Measurements from ENCODE around the gene CCDC88C.
"Not testable (repeated sequence)": the region's sequence is repeated elsewhere in the genome, so short reads cannot be mapped to it uniquely, and the experiment has no call there.

Gene CCDC88C

GRCh38 chr14:91453744-91454143 lies 36.1 kb upstream of the CCDC88C start:
- Histone ChIP-seq H3K4me2 (ENCODE audit: low read length) (no peak overlapping the region), H4K20me1 (ENCODE audit: insufficient read depth, low read length) (no peaks in the 10 kb centered on the region), H3K36me3 (replicated peaks; ENCODE audit: low read depth, low read length) (peaks cover 46% of the 10 kb centered on the region), H3K27ac (ENCODE audit: low read length) (no peak overlapping the region), H3K27me3 (ENCODE audit: low read depth, low read length) (no peaks in the 10 kb centered on the region), H2AFZ (ENCODE audit: low read depth, low read length) (no peak overlapping the region), H3K4me3 (ENCODE audit: low read length) (no peak overlapping the region), H3K4me1 (ENCODE audit: low read length) (no peaks in the 10 kb centered on the region), H3K79me2 (ENCODE audit: low read length) (0 out of 2 replicates have a peak, but pooled peaks cover 4% of the 10 kb centered on the region), H3K9ac (ENCODE audit: low read length) (no peak overlapping the region), H3K9me3 (ENCODE audit: insufficient read depth, low read length) (no peaks in the 10 kb centered on the region)
- no peak for TF ChIP-seq EZH2phosphoT487 (IDR thresholded peaks at IDR 0.05; ENCODE audit: low read depth)
- no peak for TF ChIP-seq CTCF (IDR thresholded peaks at IDR 0.05; ENCODE audit: low read depth, low read length)

- H3K4me1 ChIP-seq (ENCODE audit: low read length): peaks cover 36% of the 10 kb centered on the region
- H2AFZ ChIP-seq (ENCODE audit: low read depth, low read length): no peak overlapping the region
- H3K79me2 ChIP-seq (ENCODE audit: low read length): no peaks in the 10 kb centered on the region
- H3K9ac ChIP-seq (ENCODE audit: low read length): peak overlapping the region; percentile 31; the same call in 1 of the 2 replicates
- H3K27ac ChIP-seq (ENCODE audit: low read length): peak overlapping the region; percentile 76
- H4K20me1 ChIP-seq (ENCODE audit: insufficient read depth, low read length): no peaks in the 10 kb centered on the region
- peak overlapping the region; percentile 60 for H3K4me3 ChIP-seq (ENCODE audit: low read length)
- H3K36me3 ChIP-seq (replicated peaks; ENCODE audit: low read depth, low read length): no peaks in the 10 kb centered on the region
- TF ChIP-seq CTCF (IDR thresholded peaks at IDR 0.05; ENCODE audit: low read depth, low read length): no peak
- TF ChIP-seq EZH2phosphoT487 (IDR thresholded peaks at IDR 0.05; ENCODE audit: low read depth): no peak
- no peaks in the 10 kb centered on the region for H3K27me3 ChIP-seq (ENCODE audit: low read depth, low read length)
- peak overlapping the region; percentile 82 for H3K4me2 ChIP-seq (ENCODE audit: low read length)
- H3K9me3 ChIP-seq (ENCODE audit: insufficient read depth, low read length): no peaks in the 10 kb centered on the region
These were observed 26.9 kb upstream of the CCDC88C start for GRCh38 chr14:91444335-91445020.

- H3K27me3 ChIP-seq (ENCODE audit: low read depth, low read length): no peaks in the 10 kb centered on the region
- H3K4me2 ChIP-seq (ENCODE audit: low read length): no peak overlapping the region
- peaks cover 14% of the 10 kb centered on the region for H3K4me1 ChIP-seq (ENCODE audit: low read length)
- no peaks in the 10 kb centered on the region for H3K79me2 ChIP-seq (ENCODE audit: low read length)
- no peaks in the 10 kb centered on the region for H3K36me3 ChIP-seq (replicated peaks; ENCODE audit: low read depth, low read length)
- no peak overlapping the region for H3K4me3 ChIP-seq (ENCODE audit: low read length)
- no peaks in the 10 kb centered on the region for H4K20me1 ChIP-seq (ENCODE audit: insufficient read depth, low read length)
- no peak overlapping the region for H3K9ac ChIP-seq (ENCODE audit: low read length)
- TF ChIP-seq CTCF (IDR thresholded peaks at IDR 0.05; ENCODE audit: low read depth, low read length) (no peak), EZH2phosphoT487 (IDR thresholded peaks at IDR 0.05; ENCODE audit: low read depth) (no peak)
- peaks cover 6% of the 10 kb centered on the region; the same call in 1 of the 2 replicates for H3K9me3 ChIP-seq (ENCODE audit: insufficient read depth, low read length)
- no peak overlapping the region for H3K27ac ChIP-seq (ENCODE audit: low read length)
- no peak overlapping the region for H2AFZ ChIP-seq (ENCODE audit: low read depth, low read length)
These were observed 21.7 kb upstream of the CCDC88C start for GRCh38 chr14:91439345-91439744.

GRCh38 chr14:91438845-91439244 lies 21.2 kb upstream of the CCDC88C start:
- Histone ChIP-seq H3K4me2 (ENCODE audit: low read length) (no peak overlapping the region), H3K9ac (ENCODE audit: low read length) (no peak overlapping the region)

GRCh38 chr14:91436266-91436665 lies 18.6 kb upstream of the CCDC88C start:
- H3K36me3 ChIP-seq (replicated peaks; ENCODE audit: low read depth, low read length); H3K4me1 ChIP-seq (ENCODE audit: low read length); H3K4me2 ChIP-seq (ENCODE audit: low read length); H3K79me2 ChIP-seq (ENCODE audit: low read length); H4K20me1 ChIP-seq (ENCODE audit: insufficient read depth, low read length); H2AFZ ChIP-seq (ENCODE audit: low read depth, low read length); H3K9me3 ChIP-seq (ENCODE audit: insufficient read depth, low read length); H3K4me3 ChIP-seq (ENCODE audit: low read length); H3K27ac ChIP-seq (ENCODE audit: low read length); H3K27me3 ChIP-seq (ENCODE audit: low read depth, low read length); H3K9ac ChIP-seq (ENCODE audit: low read length): not testable (repeated sequence)

More at GRCh38 chr14:91438845-91439244, 21.2 kb upstream of the CCDC88C start:
- Histone ChIP-seq H3K79me2 (ENCODE audit: low read length) (no peaks in the 10 kb centered on the region), H4K20me1 (ENCODE audit: insufficient read depth, low read length) (no peaks in the 10 kb centered on the region), H3K9me3 (ENCODE audit: insufficient read depth, low read length) (peaks cover 6% of the 10 kb centered on the region; the same call in 1 of the 2 replicates), H2AFZ (ENCODE audit: low read depth, low read length) (no peak overlapping the region), H3K27ac (ENCODE audit: low read length) (no peak overlapping the region), H3K27me3 (ENCODE audit: low read depth, low read length) (no peaks in the 10 kb centered on the region), H3K4me3 (ENCODE audit: low read length) (no peak overlapping the region), H3K36me3 (replicated peaks; ENCODE audit: low read depth, low read length) (no peaks in the 10 kb centered on the region), H3K4me1 (ENCODE audit: low read length) (peaks cover 9% of the 10 kb centered on the region)
- TF ChIP-seq CTCF (IDR thresholded peaks at IDR 0.05; ENCODE audit: low read depth, low read length) (no peak), EZH2phosphoT487 (IDR thresholded peaks at IDR 0.05; ENCODE audit: low read depth) (no peak)

Measured in OCI-LY3 (cell line).